Activated CD4-positive, alpha-beta T cell treated with anti-CD3 and anti-CD28 coated beads for 36 hours (primary cell): ENCODE results near the gene OSM. TPM values are rescaled to one million over a fixed set of nuclear protein-coding genes. Genes with fewer than 3 reads are reported as not detected.
A peak's percentile ranks its signal among the peaks of the same experiment; 100 is the strongest.

Source experiments
- ATAC-seq: fragments of 200-7000 bp; cut with Tn5 transposase; one replicate; pipeline ENCODE4 v1.10.0; 2021; ENCODE audit warnings: mild to moderate bottlenecking, moderate library complexity
- CTCF ChIA-PET: fragments of 350-600 bp; sonication (Branson Sonifier 250); formaldehyde crosslinking; loops from one replicate; lab custom pipeline; 2021; ENCODE audit warnings: antibody characterized with exemption; lab: Charles Lee
- POLR2A ChIA-PET: fragments of 350-600 bp; sonication (Branson Sonifier 250); formaldehyde crosslinking; loops from one replicate; lab custom pipeline; 2021; ENCODE audit warnings: antibody characterized with exemption, inconsistent platforms; lab: Charles Lee
- DNase-seq: peaks from one replicate; pipeline ENCODE4 v3.0.0-alpha.2; 2020
- H3K27ac Mint-ChIP-seq: one replicate; pipeline ENCODE4 v1.8.0; 2021; ENCODE audit warnings: mixed read lengths
- H3K27me3 Mint-ChIP-seq: one replicate; pipeline ENCODE4 v1.8.0; 2021; ENCODE audit warnings: mixed read lengths
- H3K36me3 Mint-ChIP-seq: one replicate; pipeline ENCODE4 v1.8.0; 2021; ENCODE audit warnings: low read depth, mixed read lengths
- H3K4me1 Mint-ChIP-seq: one replicate; pipeline ENCODE4 v1.8.0; 2021; ENCODE audit warnings: mixed read lengths
- H3K4me3 Mint-ChIP-seq: one replicate; pipeline ENCODE4 v1.8.0; 2021; ENCODE audit warnings: mild to moderate bottlenecking, moderate library complexity, mixed read lengths
- H3K9me3 Mint-ChIP-seq: one replicate; pipeline ENCODE4 v1.8.0; 2021; ENCODE audit warnings: low read depth, mixed read lengths
- intact Hi-C, 2 experiments: fragments of 100-400 bp; cut with DNase I in 1 of 2; cut with micrococcal nuclease in 1 of 2; formaldehyde crosslinking; loops; one replicate each; pipeline versions ENCODE4 v1.14.2 to v1.15.1; 2022 to 2024; cut with DNase I, micrococcal nuclease
- total RNA-seq, 2 experiments: library from RNA; stranded (reverse); gene quantifications; one replicate each; pipeline ENCODE4 v1.2.3, GENCODE V29; 2021

OSM gene
- total RNA-seq, 2 experiments from 2014 or later, result 13.8 to 17.6 TPM

GRCh38 chr22:30244066-30244465 is 22.6 kb downstream of the OSM start:
- DNase-seq (no peak), ATAC-seq (no peak)
- intact Hi-C loops, result no loop called here
- peak overlapping the region; percentile 99 for H3K4me3 Mint-ChIP-seq
- ChIA-PET POLR2A (interaction anchor here (0.6 kb wide), 2 partner anchors 45 to 651 kb away, joined by 3 to 5 read pairs; no protein-coding TSS in a partner anchor), CTCF (interaction anchor here (1.0 to 1.7 kb wide), 3 partner anchors 19 to 136 kb away, joined by 3 to 5 read pairs (median 4); no protein-coding TSS in a partner anchor)
- H3K27me3 Mint-ChIP-seq, result no peaks in the 10 kb centered on the region
- peaks cover 52% of the 10 kb centered on the region for H3K4me1 Mint-ChIP-seq
- H3K36me3 Mint-ChIP-seq, result peaks cover 55% of the 10 kb centered on the region
- H3K27ac Mint-ChIP-seq, result peak overlapping the region; percentile 97
- H3K9me3 Mint-ChIP-seq, result no peaks in the 10 kb centered on the region

DNA sequence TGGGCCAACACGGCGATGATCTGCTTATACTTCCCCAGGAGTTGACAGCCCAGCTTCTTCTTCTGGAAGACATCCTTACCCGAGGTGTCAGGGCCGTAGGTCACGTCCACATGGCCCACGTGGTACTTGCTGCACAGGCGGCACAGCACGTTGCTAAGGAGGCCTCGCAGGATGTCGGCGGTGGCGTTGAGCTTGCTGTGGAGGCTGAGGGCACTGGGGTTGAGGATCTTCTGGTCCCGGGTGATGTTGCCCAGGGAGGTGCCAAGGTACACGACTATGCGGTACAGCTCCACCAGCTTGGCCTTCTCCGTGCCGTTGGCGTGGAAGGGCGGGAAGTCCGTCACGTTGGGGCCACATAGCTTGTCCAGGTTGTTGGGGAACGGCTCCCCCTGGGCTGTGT is 23.0 kb downstream of the OSM start:
- Mint-ChIP-seq H3K27me3 (no peaks in the 10 kb centered on the region), H3K36me3 (peaks cover 55% of the 10 kb centered on the region), H3K4me3 (peak overlapping the region; percentile 99), H3K9me3 (no peaks in the 10 kb centered on the region), H3K4me1 (peaks cover 50% of the 10 kb centered on the region), H3K27ac (peak overlapping the region; percentile 97)
- ATAC-seq (no peak), DNase-seq (no peak)
- CTCF ChIA-PET, result interaction anchor here (1.0 to 1.7 kb wide), 3 partner anchors 19 to 135 kb away, joined by 3 to 5 read pairs (median 4); no protein-coding TSS in a partner anchor
- POLR2A ChIA-PET, result interaction anchor here (0.6 kb wide), 2 partner anchors 45 to 650 kb away, joined by 3 to 5 read pairs; no protein-coding TSS in a partner anchor
- intact Hi-C loops, result no loop called here

- no peak for DNase-seq
- no peak overlapping the region for H3K27ac Mint-ChIP-seq
- H3K4me1 Mint-ChIP-seq, result peaks cover 33% of the 10 kb centered on the region
- ATAC-seq, result no peak
- H3K27me3 Mint-ChIP-seq, result no peaks in the 10 kb centered on the region
- H3K4me3 Mint-ChIP-seq, result no peak overlapping the region
- H3K36me3 Mint-ChIP-seq, result peaks cover 55% of the 10 kb centered on the region
- CTCF ChIA-PET, result interaction anchor here (0.6 kb wide), 2 partner anchors 131 to 161 kb away, joined by 3 to 4 read pairs; no protein-coding TSS in a partner anchor
- H3K9me3 Mint-ChIP-seq, result no peaks in the 10 kb centered on the region
- POLR2A ChIA-PET, result no interaction called here
- intact Hi-C loops, result no loop called here
Measured at GRCh38 chr22:30241576-30242371, 24.9 kb downstream of the OSM start.

DNA sequence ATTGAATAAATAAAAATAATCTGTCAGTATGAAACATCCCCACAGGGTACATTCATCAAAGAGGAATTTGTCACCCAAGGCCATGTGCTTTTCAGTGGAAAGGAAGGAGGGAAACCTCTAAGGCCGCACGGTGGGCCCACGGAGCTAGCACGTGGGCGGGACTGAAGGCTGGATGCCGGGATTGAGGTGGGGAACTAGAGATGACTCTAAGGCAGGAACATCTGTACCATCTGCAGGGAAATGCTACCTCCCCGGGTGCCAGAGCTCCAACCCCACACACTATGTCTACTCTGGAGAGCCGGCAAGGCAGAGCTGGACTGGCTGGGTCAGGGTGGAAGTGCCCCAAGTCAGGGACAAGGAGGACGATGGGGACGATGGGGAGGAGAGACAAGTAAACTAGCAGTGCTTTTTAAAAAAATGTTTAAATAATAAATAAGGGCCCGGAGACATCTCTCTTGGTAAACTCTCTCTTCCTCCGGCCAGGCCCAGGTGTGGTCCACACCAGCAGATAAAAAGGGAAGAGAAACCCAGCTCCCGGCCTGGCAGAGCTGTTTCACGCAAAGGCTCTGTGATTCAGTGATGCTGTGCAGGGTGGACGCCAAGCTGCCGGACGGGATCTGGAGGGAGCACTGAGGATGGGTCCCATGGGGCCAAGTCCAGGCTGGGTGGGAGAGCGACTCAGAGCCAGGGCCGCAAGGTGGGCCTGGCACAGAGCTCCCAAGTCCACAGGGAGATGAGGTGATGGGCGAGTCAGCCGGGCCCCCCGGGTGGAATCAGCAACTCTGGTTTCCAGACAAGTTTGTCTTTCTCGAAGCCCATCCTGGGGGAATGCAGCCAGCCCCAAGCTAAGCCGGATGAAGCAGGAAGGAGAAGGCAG is 25.9 kb downstream of the OSM start:
- H3K9me3 Mint-ChIP-seq, result no peaks in the 10 kb centered on the region
- ATAC-seq (no peak), DNase-seq (no peak)
- H3K4me3 Mint-ChIP-seq, result no peak overlapping the region
- CTCF ChIA-PET, result interaction anchor here (1.0 kb wide), 1 partner anchor 132 kb away, joined by 4 read pairs; no protein-coding TSS in a partner anchor
- POLR2A ChIA-PET, result no interaction called here
- intact Hi-C loops, result no loop called here
- peaks cover 52% of the 10 kb centered on the region for H3K36me3 Mint-ChIP-seq
- H3K27me3 Mint-ChIP-seq, result no peaks in the 10 kb centered on the region
- no peak overlapping the region for H3K27ac Mint-ChIP-seq
- H3K4me1 Mint-ChIP-seq, result peaks cover 31% of the 10 kb centered on the region

DNA sequence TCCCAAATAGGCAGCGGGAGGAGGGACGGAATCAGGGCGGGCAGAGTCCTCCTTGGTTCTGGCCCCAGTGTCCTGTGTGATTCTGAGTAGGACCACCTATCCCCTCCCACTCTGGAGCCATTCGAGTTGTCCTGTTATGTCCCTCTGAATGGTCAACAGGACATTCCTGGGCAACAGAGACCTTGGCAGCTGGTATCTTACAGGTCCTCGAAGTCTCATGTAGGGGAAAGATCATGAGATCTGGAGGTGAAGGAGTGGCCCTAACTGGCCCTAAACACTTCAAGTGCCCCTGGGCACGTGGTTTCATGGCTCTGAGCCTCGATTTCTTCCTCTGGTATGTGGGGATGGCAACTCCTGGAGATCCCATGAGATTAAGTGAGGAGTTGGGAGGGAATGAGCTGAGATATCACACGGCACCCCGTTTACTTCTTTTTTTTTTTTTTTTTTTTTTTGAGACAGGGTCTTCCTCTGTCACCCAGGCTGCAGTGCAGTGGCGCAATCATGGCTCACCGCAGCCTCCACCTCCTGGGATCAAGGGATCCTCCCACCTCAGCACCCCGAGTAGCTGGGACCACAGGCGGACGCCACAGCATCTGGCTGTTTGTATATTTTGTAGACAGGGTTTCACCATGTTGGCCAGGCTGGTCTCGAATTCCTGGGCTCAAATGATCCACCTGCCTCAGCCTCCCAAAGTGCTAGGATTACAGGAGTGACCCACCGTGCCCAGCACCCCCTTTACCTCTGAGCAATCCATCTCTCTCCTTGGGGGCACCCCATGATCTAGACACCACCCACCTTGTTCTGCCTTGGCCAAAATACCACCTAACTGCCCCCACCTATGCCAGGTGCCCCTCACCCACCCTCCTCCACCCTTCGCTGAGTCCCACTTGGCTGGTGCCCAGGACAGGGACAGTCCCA is 26.9 kb downstream of the OSM start:
- ChIA-PET CTCF (interaction anchor here (1.0 to 1.4 kb wide), 2 partner anchors 131 to 132 kb away, joined by 3 to 4 read pairs; no protein-coding TSS in a partner anchor), POLR2A (no interaction called here)
- H3K27me3 Mint-ChIP-seq, result no peaks in the 10 kb centered on the region
- no peaks in the 10 kb centered on the region for H3K9me3 Mint-ChIP-seq
- peak; percentile 16 for ATAC-seq
- H3K4me1 Mint-ChIP-seq, result peaks cover 24% of the 10 kb centered on the region
- intact Hi-C loops, result loop anchor here in 1 of 2 experiments (5.0 kb wide), 1 partner anchor 42 kb away; no protein-coding TSS in a partner anchor
- no peak overlapping the region for H3K27ac Mint-ChIP-seq
- no peak overlapping the region for H3K4me3 Mint-ChIP-seq
- DNase-seq, result no peak
- peaks cover 43% of the 10 kb centered on the region for H3K36me3 Mint-ChIP-seq

DNA sequence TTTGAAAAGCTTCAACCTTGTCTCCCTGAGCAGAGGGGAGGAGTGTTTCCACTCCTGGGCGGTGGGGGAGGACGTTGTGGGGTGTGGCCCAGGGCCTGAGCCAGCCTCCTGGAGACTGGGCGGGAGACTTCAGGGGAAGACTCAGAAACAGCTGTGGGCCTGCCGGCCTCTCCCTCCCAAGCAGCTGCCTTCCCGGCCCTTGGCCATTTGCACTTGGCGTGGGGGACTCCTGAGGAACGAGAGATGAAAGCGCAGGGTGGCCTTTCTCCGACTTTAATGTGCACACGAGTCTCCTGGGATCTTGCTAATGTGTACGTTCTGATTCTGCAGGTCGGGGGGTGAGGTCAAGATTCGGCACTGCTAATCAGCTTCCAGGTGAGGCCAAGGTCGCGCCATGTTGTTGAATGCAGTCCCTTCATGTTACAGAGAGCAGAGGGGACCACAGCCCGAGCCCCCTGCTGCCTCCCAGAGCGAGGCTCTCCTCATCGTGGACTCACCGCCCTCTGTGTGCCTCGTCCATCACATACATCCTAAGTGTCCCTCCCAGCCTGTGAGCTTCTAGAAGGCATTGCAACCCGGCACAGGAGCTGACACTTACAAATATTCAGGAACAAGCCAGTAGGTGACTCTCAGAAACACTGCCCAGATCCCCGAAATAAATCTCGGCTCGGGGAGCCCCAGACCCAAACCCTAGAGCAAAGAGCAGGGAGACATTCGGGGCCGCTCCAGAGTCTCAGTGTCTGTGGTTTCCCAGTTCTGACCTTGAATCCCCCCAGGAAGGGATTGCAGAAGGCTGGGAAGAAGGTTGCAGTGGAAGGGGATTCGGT is 27.8 kb downstream of the OSM start:
- no peak overlapping the region for H3K27ac Mint-ChIP-seq
- POLR2A ChIA-PET, result interaction anchor here (0.6 kb wide), 1 partner anchor 230 kb away, joined by 3 read pairs; no protein-coding TSS in a partner anchor
- no peaks in the 10 kb centered on the region for H3K27me3 Mint-ChIP-seq
- peaks cover 15% of the 10 kb centered on the region for H3K4me1 Mint-ChIP-seq
- no peak for DNase-seq
- peaks cover 34% of the 10 kb centered on the region for H3K36me3 Mint-ChIP-seq
- intact Hi-C loops, result loop anchor here in 1 of 2 experiments (5.0 kb wide), 1 partner anchor 42 kb away; no protein-coding TSS in a partner anchor
- CTCF ChIA-PET, result interaction anchor here (1.4 kb wide), 1 partner anchor 131 kb away, joined by 3 read pairs; no protein-coding TSS in a partner anchor
- peak; percentile 15 for ATAC-seq
- no peaks in the 10 kb centered on the region for H3K9me3 Mint-ChIP-seq
- H3K4me3 Mint-ChIP-seq, result no peak overlapping the region

DNA sequence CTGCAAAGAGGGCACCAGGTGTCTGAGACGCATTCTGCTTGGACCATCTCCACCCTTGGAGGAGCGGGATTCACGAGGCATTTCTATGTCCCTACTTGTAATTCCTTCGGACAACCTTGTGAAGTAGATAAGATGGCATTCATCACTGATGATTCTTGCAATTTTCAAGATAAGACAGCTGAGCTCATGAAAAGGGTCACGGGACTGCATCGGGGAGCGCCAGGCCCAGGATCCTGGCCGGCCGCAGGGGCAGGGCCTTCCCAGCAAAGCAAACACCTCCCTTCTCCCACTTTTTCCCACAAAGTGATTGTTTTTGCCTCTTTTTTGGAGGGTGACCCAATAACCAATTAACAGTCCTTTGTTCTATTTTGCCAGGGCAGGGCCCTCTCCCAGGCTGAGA is 28.5 kb downstream of the OSM start:
- no peak for DNase-seq
- Mint-ChIP-seq H3K27ac (no peak overlapping the region), H3K4me1 (peaks cover 9% of the 10 kb centered on the region), H3K4me3 (no peak overlapping the region), H3K27me3 (no peaks in the 10 kb centered on the region), H3K9me3 (no peaks in the 10 kb centered on the region), H3K36me3 (peaks cover 27% of the 10 kb centered on the region)
- ChIA-PET CTCF (interaction anchor here (1.4 kb wide), 1 partner anchor 130 kb away, joined by 3 read pairs; no protein-coding TSS in a partner anchor), POLR2A (no interaction called here)
- no peak for ATAC-seq
- intact Hi-C loops, result loop anchor here in 1 of 2 experiments (5.0 kb wide), 1 partner anchor 41 kb away; no protein-coding TSS in a partner anchor

GRCh38 chr22:30236875-30237274 is 29.8 kb downstream of the OSM start:
- no peak for DNase-seq
- Mint-ChIP-seq H3K27ac (no peak overlapping the region), H3K4me1 (peaks cover 2% of the 10 kb centered on the region), H3K9me3 (no peaks in the 10 kb centered on the region), H3K36me3 (peaks cover 16% of the 10 kb centered on the region), H3K4me3 (no peak overlapping the region), H3K27me3 (no peaks in the 10 kb centered on the region)
- intact Hi-C loops, result loop anchor here in 1 of 2 experiments (5.0 kb wide), 1 partner anchor 40 kb away; no protein-coding TSS in a partner anchor
- ChIA-PET POLR2A (no interaction called here), CTCF (interaction anchor here (0.7 kb wide), 1 partner anchor 393 kb away, joined by 3 read pairs; no protein-coding TSS in a partner anchor)
- ATAC-seq, result no peak

GRCh38 chr22:30235687-30236170 is 30.9 kb downstream of the OSM start:
- H3K36me3 Mint-ChIP-seq, result peaks cover 6% of the 10 kb centered on the region
- no peak overlapping the region for H3K4me3 Mint-ChIP-seq
- DNase-seq (no peak), ATAC-seq (no peak)
- ChIA-PET CTCF (interaction anchor here (0.9 kb wide), 1 partner anchor 91 kb away, joined by 3 read pairs; the partner anchor contains the start of gene TBC1D10A), POLR2A (no interaction called here)
- intact Hi-C loops, result loop anchor here in 1 of 2 experiments (5.0 kb wide), 1 partner anchor 38 kb away; no protein-coding TSS in a partner anchor
- no peaks in the 10 kb centered on the region for H3K27me3 Mint-ChIP-seq
- no peaks in the 10 kb centered on the region for H3K4me1 Mint-ChIP-seq
- H3K9me3 Mint-ChIP-seq, result no peaks in the 10 kb centered on the region
- no peak overlapping the region for H3K27ac Mint-ChIP-seq
